CD14-positive monocyte (primary cell): ENCODE results near the gene CD36. TPM values are rescaled to one million over a fixed set of nuclear protein-coding genes. Genes with fewer than 3 reads are reported as not detected.
A peak's percentile ranks its signal among the peaks of the same experiment; 100 is the strongest.

Experiments used
- DNase-seq, 3 donors: peaks; one replicate each; pipeline ENCODE4 v3.0.0-alpha.2; 2011 to 2022
- H2AFZ ChIP-seq: 2 replicates; pipeline ENCODE4 v1.6.0; 2012; ENCODE audit warnings: mild to moderate bottlenecking, low read depth, low read length, inconsistent platforms; ENCODE audit not compliant: insufficient read depth, poor library complexity, severe bottlenecking
- H3K27ac ChIP-seq, 2 donors: 1 replicate in 1 of 2; 2 replicates in 1 of 2; pipeline ENCODE4 v1.5.1; 2012 to 2013; ENCODE audit warnings: low read length in 2 of 2, control low read depth in 1 of 2, inconsistent platforms in 1 of 2, low read depth in 1 of 2, mild to moderate bottlenecking in 1 of 2
- H3K27me3 ChIP-seq, 2 donors: one replicate each; pipeline versions ENCODE4 v1.6.0 to v1.6.1; 2011 to 2013; ENCODE audit warnings: low read length in 2 of 2; ENCODE audit not compliant: control insufficient read depth in 2 of 2, insufficient read depth in 2 of 2
- H3K36me3 ChIP-seq, 2 donors: replicated peaks in 1 of 2; 1 replicate in 1 of 2; 2 replicates in 1 of 2; pipeline versions ENCODE4 v1.5.1 to v1.6.1; 2012 to 2013; ENCODE audit warnings: low read length in 2 of 2, control low read depth in 1 of 2, inconsistent platforms in 1 of 2, mild to moderate bottlenecking in 1 of 2; ENCODE audit not compliant: insufficient read depth in 2 of 2, control insufficient read depth in 1 of 2
- H3K4me1 ChIP-seq, 2 donors: 1 replicate in 1 of 2; 2 replicates in 1 of 2; pipeline versions ENCODE4 v1.5.1 to v1.6.1; 2012 to 2013; ENCODE audit warnings: low read length in 2 of 2, control low read depth in 1 of 2, inconsistent platforms in 1 of 2, mild to moderate bottlenecking in 1 of 2, moderate library complexity in 1 of 2; ENCODE audit not compliant: insufficient read depth in 2 of 2, control insufficient read depth in 1 of 2
- H3K4me2 ChIP-seq: replicated peaks from 2 replicates; pipeline ENCODE3; 2012; ENCODE audit warnings: low read length, moderate library complexity, mild to moderate bottlenecking; ENCODE audit not compliant: poor library complexity, severe bottlenecking; ENCODE audit errors: extremely low read depth
- H3K4me3 ChIP-seq, 3 experiments: fragments of 200-600 bp in 1 of 3; sonication (generic) in 1 of 3; replicated peaks in 1 of 3; 1 replicate in 2 of 3; 2 replicates in 1 of 3; pipeline ENCODE4 v1.5.1; 2011 to 2013; ENCODE audit warnings: low read length in 3 of 3, mild to moderate bottlenecking in 3 of 3, control low read depth in 2 of 3, low read depth in 2 of 3, inconsistent platforms in 1 of 3, moderate library complexity in 1 of 3
- H3K79me2 ChIP-seq: 2 replicates; pipeline ENCODE4 v1.6.0; 2012; ENCODE audit warnings: mild to moderate bottlenecking, control low read depth, inconsistent platforms, low read length, moderate library complexity; ENCODE audit not compliant: insufficient read depth
- H3K9ac ChIP-seq: 2 replicates; pipeline ENCODE4 v1.6.0; 2017; ENCODE audit warnings: low read length, mild to moderate bottlenecking; ENCODE audit not compliant: insufficient read depth, poor library complexity, severe bottlenecking
- H3K9me3 ChIP-seq, 2 donors: replicated peaks in 1 of 2; 1 replicate in 1 of 2; 2 replicates in 1 of 2; pipeline versions ENCODE4 v1.5.1 to v1.6.1; 2012 to 2013; ENCODE audit warnings: low read length in 2 of 2, control low read depth in 1 of 2; ENCODE audit not compliant: control insufficient read depth in 1 of 2, insufficient read depth in 1 of 2
- H4K20me1 ChIP-seq: 2 replicates; pipeline ENCODE4 v1.6.0; 2012; ENCODE audit warnings: mild to moderate bottlenecking, low read length, control low read depth, moderate library complexity; ENCODE audit not compliant: insufficient read depth
- H3K27ac Mint-ChIP-seq, 7 donors: one replicate each; pipeline ENCODE4 v1.8.0; 2020; ENCODE audit warnings: mild to moderate bottlenecking in 7 of 7, mixed read lengths in 7 of 7, moderate library complexity in 6 of 7, inconsistent platforms in 2 of 7
- H3K27me3 Mint-ChIP-seq, 3 donors: one replicate each; pipeline ENCODE4 v1.8.0; 2021 to 2022; ENCODE audit warnings: low read depth in 3 of 3, mild to moderate bottlenecking in 3 of 3, mixed read lengths in 3 of 3, moderate library complexity in 3 of 3, inconsistent platforms in 1 of 3
- H3K36me3 Mint-ChIP-seq, 2 donors: one replicate each; pipeline ENCODE4 v1.8.0; 2020; ENCODE audit warnings: mixed read lengths in 2 of 2, inconsistent platforms in 1 of 2, mild to moderate bottlenecking in 1 of 2
- H3K4me1 Mint-ChIP-seq: one replicate; pipeline ENCODE4 v1.8.0; 2020; ENCODE audit warnings: mild to moderate bottlenecking, mixed read lengths
- H3K4me3 Mint-ChIP-seq, 2 donors: one replicate each; pipeline ENCODE4 v1.8.0; 2020; ENCODE audit warnings: mild to moderate bottlenecking in 2 of 2, mixed read lengths in 2 of 2, moderate library complexity in 1 of 2
- H3K9me3 Mint-ChIP-seq, 7 donors: one replicate each; pipeline ENCODE4 v1.8.0; 2020 to 2022; ENCODE audit warnings: mixed read lengths in 7 of 7, mild to moderate bottlenecking in 6 of 7, moderate library complexity in 6 of 7, inconsistent platforms in 2 of 7
- WGBS: methylation state at CpG from one replicate; pipeline ENCODE4 v1.1.5; 2013; ENCODE audit warnings: missing lambda C conversion rate; ENCODE audit not compliant: insufficient coverage; 5-methylcytosine and 5-hydroxymethylcytosine counted together
- intact Hi-C, 2 donors: fragments of 100-400 bp; cut with micrococcal nuclease; formaldehyde crosslinking; loops; one replicate each; pipeline versions ENCODE4 v1.15.0 to v1.15.1; 2023
- polyA plus RNA-seq, 3 donors: library from polyadenylated mRNA; depleted of rRNA in 1 of 3; unstranded in 2 of 3; stranded (reverse) in 1 of 3; fragments of 300-500 nt in 2 of 3; fragments of >200 nt in 1 of 3; fragmentation: Illumina TruSeq in 2 of 3; gene quantifications; 1 replicate in 2 of 3; 2 replicates in 1 of 3; pipeline ENCODE4 v1.2.3, GENCODE V29; 2012 to 2021
- TF ChIP-seq, protein P1 (sequence below): fragments of 200-600 bp; IDR thresholded peaks from one replicate; pipeline ENCODE4 v1.8.0; 2022; ENCODE audit warnings: antibody characterized with exemption, mild to moderate bottlenecking

The CD36 gene
- polyA plus RNA-seq, 3 donors: 735 to 1,210 (median 1,135) TPM

DNA sequence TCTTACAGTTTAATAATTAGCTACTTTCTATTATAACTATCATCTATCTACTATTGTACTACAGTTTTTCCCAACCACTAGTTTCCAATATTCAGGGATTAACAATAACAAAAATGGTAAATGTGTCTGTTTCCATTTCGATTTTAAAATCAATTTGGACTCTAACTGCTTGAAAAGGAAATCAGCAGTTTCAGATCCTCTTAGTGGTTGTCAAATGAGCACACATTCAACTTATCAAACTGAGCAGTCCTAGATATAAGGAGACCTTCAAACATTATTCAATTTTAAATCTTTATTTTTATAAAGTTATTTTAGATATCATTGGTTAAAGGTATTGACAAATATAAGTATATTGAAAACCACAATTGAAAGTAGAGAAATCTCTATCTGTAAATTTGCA is 46.8 kb upstream of the CD36 start:
- Histone ChIP-seq H2AFZ (no peak overlapping the region), H4K20me1 (no peaks in the 10 kb centered on the region), H3K27me3 (no peaks in the 10 kb centered on the region), H3K9me3 (no peaks in the 10 kb centered on the region), H3K4me2 (peak overlapping the region; percentile 35), H3K9ac (no peak overlapping the region), H3K4me3 (peak overlapping the region in 1 of 3 experiments; percentile 19), H3K27ac (no peak overlapping the region), H3K36me3 (no peaks in the 10 kb centered on the region), H3K79me2 (no peaks in the 10 kb centered on the region), H3K4me1 (peaks cover 7% of the 10 kb centered on the region in 2 donors)
- Mint-ChIP-seq H3K4me1 (peaks cover 16% of the 10 kb centered on the region), H3K27ac (peak overlapping the region in 1 of 7 donors; percentile 28), H3K27me3 (peaks cover 0 to 3% (median 0%) of the 10 kb centered on the region in 3 donors), H3K36me3 (peaks cover 0 to 4% of the 10 kb centered on the region in 2 donors), H3K4me3 (peak overlapping the region in 1 of 2 donors; percentile 71), H3K9me3 (peaks cover 0 to 5% (median 0%) of the 10 kb centered on the region in 7 donors)
- intact Hi-C loops: no loop called here
- no CpG with 5 or more reads among the region's 1 CpG for WGBS
- peak in 2 of 3 donors; percentile 7 to 16 for DNase-seq
- TF ChIP-seq, protein P1, sequence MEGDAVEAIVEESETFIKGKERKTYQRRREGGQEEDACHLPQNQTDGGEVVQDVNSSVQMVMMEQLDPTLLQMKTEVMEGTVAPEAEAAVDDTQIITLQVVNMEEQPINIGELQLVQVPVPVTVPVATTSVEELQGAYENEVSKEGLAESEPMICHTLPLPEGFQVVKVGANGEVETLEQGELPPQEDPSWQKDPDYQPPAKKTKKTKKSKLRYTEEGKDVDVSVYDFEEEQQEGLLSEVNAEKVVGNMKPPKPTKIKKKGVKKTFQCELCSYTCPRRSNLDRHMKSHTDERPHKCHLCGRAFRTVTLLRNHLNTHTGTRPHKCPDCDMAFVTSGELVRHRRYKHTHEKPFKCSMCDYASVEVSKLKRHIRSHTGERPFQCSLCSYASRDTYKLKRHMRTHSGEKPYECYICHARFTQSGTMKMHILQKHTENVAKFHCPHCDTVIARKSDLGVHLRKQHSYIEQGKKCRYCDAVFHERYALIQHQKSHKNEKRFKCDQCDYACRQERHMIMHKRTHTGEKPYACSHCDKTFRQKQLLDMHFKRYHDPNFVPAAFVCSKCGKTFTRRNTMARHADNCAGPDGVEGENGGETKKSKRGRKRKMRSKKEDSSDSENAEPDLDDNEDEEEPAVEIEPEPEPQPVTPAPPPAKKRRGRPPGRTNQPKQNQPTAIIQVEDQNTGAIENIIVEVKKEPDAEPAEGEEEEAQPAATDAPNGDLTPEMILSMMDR: no peak

GRCh38 chr7:80593869-80594586 is 44.4 kb upstream of the CD36 start:
- intact Hi-C loops: no loop called here

More at GRCh38 chr7:80593869-80594586, 44.4 kb upstream of the CD36 start:
- peaks cover 7% of the 10 kb centered on the region in 2 donors for H3K4me1 ChIP-seq
- H4K20me1 ChIP-seq: no peaks in the 10 kb centered on the region
- H2AFZ ChIP-seq: no peak overlapping the region
- H3K27ac ChIP-seq: no peak overlapping the region
- Mint-ChIP-seq H3K9me3 (peaks cover 0 to 5% (median 0%) of the 10 kb centered on the region in 7 donors), H3K4me1 (peaks cover 16% of the 10 kb centered on the region), H3K27ac (no peak overlapping the region), H3K36me3 (peaks cover 0 to 4% of the 10 kb centered on the region in 2 donors), H3K4me3 (no peak overlapping the region), H3K27me3 (peaks cover 0 to 3% (median 2%) of the 10 kb centered on the region in 3 donors)
- H3K79me2 ChIP-seq: no peaks in the 10 kb centered on the region
- no peaks in the 10 kb centered on the region for H3K36me3 ChIP-seq
- WGBS: 90% methylated on average over 4 of the region's 7 CpGs
- no peak for DNase-seq
- H3K9me3 ChIP-seq: no peaks in the 10 kb centered on the region
- no peak overlapping the region for H3K4me3 ChIP-seq
- no peak overlapping the region for H3K9ac ChIP-seq
- TF ChIP-seq, protein P1: no peak
- no peaks in the 10 kb centered on the region for H3K27me3 ChIP-seq
- no peak overlapping the region for H3K4me2 ChIP-seq
